H9 (cell line): ENCODE data around the gene SRBD1. TPM values are rescaled to one million over a fixed set of nuclear protein-coding genes. Genes with fewer than 3 reads are reported as not detected.

Source experiments
- DNase-seq: peaks from one replicate; pipeline ENCODE4 v3.0.0-alpha.2; 2017
- H2AFZ ChIP-seq: one replicate; pipeline ENCODE4 v1.6.1; 2013; ENCODE audit warnings: mild to moderate bottlenecking, low read length, control low read depth, moderate library complexity
- H2AK5ac ChIP-seq: 2 replicates; pipeline ENCODE4 v1.6.1; 2013; ENCODE audit warnings: low read length, control low read depth, mixed read lengths; ENCODE audit not compliant: insufficient read length
- H2BK120ac ChIP-seq: one replicate; pipeline ENCODE4 v1.6.1; 2013; ENCODE audit warnings: low read depth, mild to moderate bottlenecking, low read length, control low read depth, inconsistent platforms; ENCODE audit not compliant: poor library complexity, severe bottlenecking
- H2BK12ac ChIP-seq: 2 replicates; pipeline ENCODE4 v1.6.1; 2013; ENCODE audit warnings: low read length, control low read depth, mixed read lengths, low read depth; ENCODE audit not compliant: insufficient read length
- H2BK15ac ChIP-seq: 2 replicates; pipeline ENCODE4 v1.6.1; 2013; ENCODE audit warnings: low read depth, low read length, control low read depth
- H2BK20ac ChIP-seq: one replicate; pipeline ENCODE4 v1.6.1; 2013; ENCODE audit warnings: low read depth, mild to moderate bottlenecking, low read length, control low read depth, inconsistent platforms; ENCODE audit not compliant: poor library complexity, severe bottlenecking
- H2BK5ac ChIP-seq: 2 replicates; pipeline ENCODE4 v1.6.1; 2013; ENCODE audit warnings: low read length, control low read depth, mixed read lengths; ENCODE audit not compliant: insufficient read length
- H3K14ac ChIP-seq: 2 replicates; pipeline ENCODE4 v1.6.1; 2013; ENCODE audit warnings: low read length, control low read depth; ENCODE audit not compliant: insufficient read depth
- H3K18ac ChIP-seq: 2 replicates; pipeline ENCODE4 v1.6.1; 2013; ENCODE audit warnings: low read depth, mild to moderate bottlenecking, mixed read lengths, low read length, control low read depth; ENCODE audit not compliant: insufficient read length
- H3K23ac ChIP-seq: 2 replicates; pipeline ENCODE4 v1.6.1; 2013; ENCODE audit warnings: low read length, control low read depth, mixed read lengths, low read depth; ENCODE audit not compliant: insufficient read length
- H3K23me2 ChIP-seq: 2 replicates; pipeline ENCODE4 v1.6.1; 2013; ENCODE audit warnings: low read depth, mild to moderate bottlenecking, mixed read lengths, low read length, control low read depth; ENCODE audit not compliant: insufficient read length, poor library complexity, severe bottlenecking
- H3K27ac ChIP-seq: 2 replicates; pipeline ENCODE4 v1.5.1; 2013; ENCODE audit warnings: low read length, control low read depth, mixed read lengths, low read depth; ENCODE audit not compliant: insufficient read length
- H3K27me3 ChIP-seq: 2 replicates; pipeline ENCODE4 v1.6.1; 2013; ENCODE audit warnings: low read length, control low read depth, inconsistent platforms; ENCODE audit not compliant: insufficient read depth
- H3K4ac ChIP-seq: 2 replicates; pipeline ENCODE4 v1.6.1; 2013; ENCODE audit warnings: low read depth, mild to moderate bottlenecking, control low read depth, inconsistent platforms, low read length, moderate library complexity
- H3K4me1 ChIP-seq: 2 replicates; pipeline ENCODE4 v1.6.1; 2013; ENCODE audit warnings: low read length, control low read depth, inconsistent platforms; ENCODE audit not compliant: insufficient read depth
- H3K4me2 ChIP-seq: 2 replicates; pipeline ENCODE4 v1.6.1; 2013; ENCODE audit warnings: low read length, control low read depth, mixed read lengths; ENCODE audit not compliant: insufficient read length, insufficient read depth
- H3K56ac ChIP-seq: 2 replicates; pipeline ENCODE4 v1.6.1; 2013; ENCODE audit warnings: low read depth, mild to moderate bottlenecking, mixed read lengths, low read length, control low read depth; ENCODE audit not compliant: insufficient read length
- H3K79me1 ChIP-seq: 2 replicates; pipeline ENCODE4 v1.6.1; 2013; ENCODE audit warnings: low read depth, mild to moderate bottlenecking, moderate library complexity, low read length, control low read depth, inconsistent platforms; ENCODE audit not compliant: insufficient read depth, poor library complexity, severe bottlenecking
- H3K79me2 ChIP-seq: 2 replicates; pipeline ENCODE4 v1.6.1; 2013; ENCODE audit warnings: low read length, control low read depth, inconsistent platforms; ENCODE audit not compliant: insufficient read depth
- H3K9ac ChIP-seq: 2 replicates; pipeline ENCODE4 v1.6.1; 2013; ENCODE audit warnings: low read length, control low read depth, mixed read lengths; ENCODE audit not compliant: insufficient read length; ENCODE audit errors: extremely low read depth
- H3K9me3 ChIP-seq: one replicate; pipeline ENCODE4 v1.6.1; 2013; ENCODE audit warnings: low read depth, low read length, inconsistent platforms; ENCODE audit not compliant: control insufficient read depth
- H3T11ph ChIP-seq: one replicate; pipeline ENCODE4 v1.6.1; 2013; ENCODE audit warnings: mild to moderate bottlenecking, low read length, control low read depth, inconsistent platforms
- H4K20me1 ChIP-seq: one replicate; pipeline ENCODE4 v1.6.1; 2013; ENCODE audit not compliant: control insufficient read depth, insufficient read length, insufficient read depth
- H4K5ac ChIP-seq: 2 replicates; pipeline ENCODE4 v1.6.1; 2013; ENCODE audit warnings: low read depth, mild to moderate bottlenecking, mixed read lengths, low read length, control low read depth; ENCODE audit not compliant: insufficient read length
- H4K8ac ChIP-seq: replicated peaks from 2 replicates; pipeline ENCODE4 v1.6.1; 2013; ENCODE audit warnings: low read length, control low read depth, mixed read lengths, low read depth; ENCODE audit not compliant: insufficient read length
- H4K91ac ChIP-seq: 2 replicates; pipeline ENCODE4 v1.6.1; 2013; ENCODE audit warnings: low read depth, mild to moderate bottlenecking, moderate library complexity, mixed read lengths, low read length, control low read depth; ENCODE audit not compliant: insufficient read length
- H3K27ac Mint-ChIP-seq, 3 experiments: 2 replicates in 2 of 3; 3 replicates in 1 of 3; pipeline ENCODE4 v1.8.0; 2020 to 2021; ENCODE audit warnings: mixed read lengths in 3 of 3, mild to moderate bottlenecking in 1 of 3, moderate library complexity in 1 of 3
- H3K27me3 Mint-ChIP-seq: 2 replicates; pipeline ENCODE4 v1.8.0; 2021; ENCODE audit warnings: low read depth, mild to moderate bottlenecking, moderate library complexity, mixed read lengths
- H3K36me3 Mint-ChIP-seq, 3 experiments: 2 replicates in 2 of 3; 3 replicates in 1 of 3; pipeline ENCODE4 v1.8.0; 2020 to 2021; ENCODE audit warnings: low read depth in 3 of 3, mixed read lengths in 3 of 3; ENCODE audit not compliant: insufficient read depth in 1 of 3
- H3K4me1 Mint-ChIP-seq, 2 experiments: 2 replicates each; pipeline ENCODE4 v1.8.0; 2020; ENCODE audit warnings: mixed read lengths in 2 of 2
- H3K4me3 Mint-ChIP-seq, 2 experiments: 2 replicates in 1 of 2; 3 replicates in 1 of 2; pipeline ENCODE4 v1.8.0; 2020 to 2021; ENCODE audit warnings: mild to moderate bottlenecking in 2 of 2, mixed read lengths in 2 of 2, moderate library complexity in 1 of 2
- H3K9me3 Mint-ChIP-seq, 2 experiments: 2 replicates in 1 of 2; 3 replicates in 1 of 2; pipeline ENCODE4 v1.8.0; 2020; ENCODE audit warnings: mild to moderate bottlenecking in 2 of 2, mixed read lengths in 2 of 2, moderate library complexity in 1 of 2
- WGBS: extraction: QIAGEN DNeasy Blood & Tissue Kit; methylation state at CpG from one replicate; pipeline ENCODE4 v1.1.7; 2013; ENCODE audit warnings: missing lambda C conversion rate, low lambda C conversion rate, mixed read lengths; ENCODE audit not compliant: insufficient read length; ENCODE audit errors: extremely low coverage; 5-methylcytosine and 5-hydroxymethylcytosine counted together
- total RNA-seq: library from RNA; stranded (reverse); gene quantifications from 2 replicates; pipeline ENCODE4 v1.2.1, GENCODE V29; 2021
- TF ChIP-seq, protein P1 (sequence below): fragments of 200-600 bp; sonication (generic); conservative IDR thresholded peaks from 3 replicates; pipeline ENCODE4 v1.8.0; 2021; ENCODE audit warnings: antibody characterized with exemption, mild to moderate bottlenecking

The SRBD1 gene
- total RNA-seq, 1 experiment from 2014 or later = 18.3 TPM

GRCh38 chr2:45614330-45614729 lies 3.3 kb upstream of the SRBD1 start:
- Histone ChIP-seq H4K8ac (no peak overlapping the region), H2BK5ac (no peak overlapping the region), H2BK120ac (no peak overlapping the region), H3K79me2 (no peaks in the 10 kb centered on the region; the same call in 1 of the 2 replicates), H3K18ac (no peak overlapping the region), H2AFZ (no peak overlapping the region), H3K79me1 (peaks cover 2% of the 10 kb centered on the region), H3K27me3 (no peaks in the 10 kb centered on the region), H4K91ac (no peak overlapping the region), H3K23ac (no peak overlapping the region), H3K27ac (no peak overlapping the region), H4K20me1 (no peaks in the 10 kb centered on the region), H2AK5ac (no peak overlapping the region), H3K9ac (no peak overlapping the region), H3K9me3 (no peaks in the 10 kb centered on the region), H2BK20ac (no peak overlapping the region), H3K4ac (no peak overlapping the region), H3K4me1 (no peaks in the 10 kb centered on the region), H3K4me2 (no peak overlapping the region), H3K23me2 (no peaks in the 10 kb centered on the region), H4K5ac (no peak overlapping the region), H2BK12ac (no peak overlapping the region), H3K56ac (no peak overlapping the region), H2BK15ac (no peak overlapping the region), H3T11ph (no peak overlapping the region), H3K14ac (no peak overlapping the region)
- no peaks in the 10 kb centered on the region for H3K9me3 Mint-ChIP-seq
- peaks cover 19 to 23% of the 10 kb centered on the region in 2 experiments for H3K4me1 Mint-ChIP-seq
- H3K4me3 Mint-ChIP-seq = no peak overlapping the region
- TF ChIP-seq, protein P1, sequence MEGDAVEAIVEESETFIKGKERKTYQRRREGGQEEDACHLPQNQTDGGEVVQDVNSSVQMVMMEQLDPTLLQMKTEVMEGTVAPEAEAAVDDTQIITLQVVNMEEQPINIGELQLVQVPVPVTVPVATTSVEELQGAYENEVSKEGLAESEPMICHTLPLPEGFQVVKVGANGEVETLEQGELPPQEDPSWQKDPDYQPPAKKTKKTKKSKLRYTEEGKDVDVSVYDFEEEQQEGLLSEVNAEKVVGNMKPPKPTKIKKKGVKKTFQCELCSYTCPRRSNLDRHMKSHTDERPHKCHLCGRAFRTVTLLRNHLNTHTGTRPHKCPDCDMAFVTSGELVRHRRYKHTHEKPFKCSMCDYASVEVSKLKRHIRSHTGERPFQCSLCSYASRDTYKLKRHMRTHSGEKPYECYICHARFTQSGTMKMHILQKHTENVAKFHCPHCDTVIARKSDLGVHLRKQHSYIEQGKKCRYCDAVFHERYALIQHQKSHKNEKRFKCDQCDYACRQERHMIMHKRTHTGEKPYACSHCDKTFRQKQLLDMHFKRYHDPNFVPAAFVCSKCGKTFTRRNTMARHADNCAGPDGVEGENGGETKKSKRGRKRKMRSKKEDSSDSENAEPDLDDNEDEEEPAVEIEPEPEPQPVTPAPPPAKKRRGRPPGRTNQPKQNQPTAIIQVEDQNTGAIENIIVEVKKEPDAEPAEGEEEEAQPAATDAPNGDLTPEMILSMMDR = no peak
- no peaks in the 10 kb centered on the region for H3K36me3 Mint-ChIP-seq
- no peak for DNase-seq
- no CpG with 5 or more reads among the region's 1 CpG for WGBS
- H3K27me3 Mint-ChIP-seq = no peaks in the 10 kb centered on the region; the same call in 1 of the 2 replicates
- H3K27ac Mint-ChIP-seq = no peak overlapping the region
